GM18951 (cell line): ENCODE data around the gene FAM219A.

Source experiments
- POLR2A ChIP-seq: IDR thresholded peaks from 4 replicates; pipeline ENCODE4 v1.6.1; 2011; ENCODE audit warnings: mild to moderate bottlenecking; ENCODE audit not compliant: insufficient read length, insufficient read depth; ENCODE audit errors: extremely low read depth
- in situ Hi-C: fragments of 300-500 bp; cut with MboI; formaldehyde crosslinking; loops from one replicate; pipeline ENCODE4 v1.12.0; 2022; ENCODE audit warnings: low sequenced_read_pairs, mixed read lengths, inconsistent platforms; ENCODE audit not compliant: unreplicated experiment

FAM219A gene

DNA sequence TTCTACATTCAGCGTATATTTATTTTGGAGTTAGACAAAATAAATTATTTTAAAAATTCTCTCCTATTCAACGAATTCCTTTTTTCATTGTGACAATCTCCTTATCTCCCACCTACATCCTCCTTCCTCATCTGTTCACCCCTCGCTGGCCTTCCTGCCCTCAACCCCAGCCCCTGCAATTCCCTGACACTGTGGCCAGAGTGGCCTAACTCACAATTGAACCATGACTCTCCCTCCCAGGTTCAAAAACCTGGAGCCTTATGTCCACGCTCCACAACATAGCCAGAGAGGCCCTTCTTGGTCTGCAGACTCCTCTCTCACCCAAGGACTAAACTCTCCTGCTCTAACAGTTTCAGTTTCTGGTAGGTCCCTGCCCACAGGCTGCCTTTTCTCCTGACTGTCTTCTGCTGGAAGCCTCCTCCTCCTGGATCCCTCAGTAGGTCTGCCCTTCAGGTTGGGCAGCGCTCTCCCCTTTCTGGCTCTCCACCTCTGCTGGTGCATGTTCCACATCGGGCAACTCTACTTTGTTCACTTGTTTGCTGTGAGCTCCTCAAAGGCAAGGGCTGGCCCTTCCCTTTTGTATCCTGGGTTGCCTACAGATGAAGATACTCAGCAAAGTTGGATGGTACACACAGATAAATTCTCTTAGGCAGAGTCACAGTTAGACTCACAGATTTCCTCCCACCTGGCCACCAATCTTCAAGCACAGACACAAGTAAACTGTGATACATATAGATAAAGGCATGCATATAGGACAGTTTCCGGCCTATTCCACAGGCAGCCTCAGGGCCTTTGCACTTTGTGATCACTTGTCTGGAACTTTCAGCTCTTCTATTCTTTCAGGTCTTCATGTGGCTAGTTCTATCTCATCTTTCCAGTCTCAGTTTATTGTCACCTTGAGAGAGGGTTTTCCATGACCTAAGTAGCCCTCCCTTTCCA, 61.8 kb downstream of the FAM219A start:
- TF ChIP-seq POLR2A, result no peak
- in situ Hi-C loops, result no loop called here

DNA sequence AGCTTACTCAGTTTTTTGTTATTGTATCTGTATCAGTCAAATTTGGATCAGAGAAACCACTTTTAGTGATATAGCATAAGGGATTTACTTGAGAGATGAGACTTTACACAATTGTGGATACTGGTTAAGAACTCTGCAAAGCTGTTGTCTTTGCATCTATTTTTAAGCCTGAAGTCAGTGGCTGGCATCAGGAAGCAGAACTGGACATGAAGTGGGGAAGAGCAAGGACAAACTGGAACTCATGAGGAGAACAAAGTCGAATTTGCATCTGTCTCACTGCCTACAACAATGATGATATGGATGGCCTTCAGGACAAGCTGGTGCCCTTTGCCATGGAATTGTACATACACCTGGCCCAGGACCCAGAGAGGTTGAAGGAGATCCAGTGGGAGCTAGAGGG, 65.9 kb downstream of the FAM219A start:
- TF ChIP-seq POLR2A, result no peak
- in situ Hi-C loops, result no loop called here

DNA sequence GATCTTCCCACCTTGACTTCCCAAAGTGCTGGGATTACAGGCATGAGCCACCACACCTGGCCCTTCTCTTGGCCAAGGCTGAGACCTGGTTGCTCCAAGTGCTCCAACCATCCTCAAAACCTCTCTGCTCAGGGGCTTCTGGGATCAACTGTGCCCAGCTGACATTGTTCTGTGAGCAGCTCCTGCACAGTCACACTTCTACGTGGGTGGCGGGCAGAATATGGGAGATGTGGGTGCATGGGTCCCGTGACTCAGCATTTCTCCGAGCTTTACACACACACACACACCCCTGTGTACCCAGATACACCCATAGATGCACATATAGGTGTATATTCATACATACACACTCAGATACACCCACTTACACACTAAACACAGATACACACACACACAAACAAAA, 71.1 kb downstream of the FAM219A start:
- in situ Hi-C loops, result no loop called here
- no peak for TF ChIP-seq POLR2A

DNA sequence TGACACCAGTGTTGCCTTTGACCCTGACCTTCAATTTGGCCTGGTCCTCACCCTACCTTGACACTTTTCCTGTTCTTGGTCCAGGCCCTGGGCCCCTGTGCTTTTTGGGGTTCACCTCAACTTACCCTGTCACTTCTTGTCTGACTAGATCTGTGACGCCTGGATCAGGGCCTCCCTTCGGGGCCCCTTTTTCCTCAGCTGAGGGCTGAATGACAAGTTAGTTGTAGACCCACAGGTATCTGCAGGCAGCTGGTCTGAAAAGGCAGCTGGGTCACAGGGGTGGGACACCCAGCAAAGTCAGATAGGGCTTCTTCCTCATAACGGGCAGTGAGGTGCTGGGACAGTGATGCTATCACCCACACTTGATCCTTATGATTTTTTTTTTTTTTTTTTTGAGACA, 71.7 kb downstream of the FAM219A start:
- no peak for TF ChIP-seq POLR2A
- in situ Hi-C loops, result no loop called here

DNA sequence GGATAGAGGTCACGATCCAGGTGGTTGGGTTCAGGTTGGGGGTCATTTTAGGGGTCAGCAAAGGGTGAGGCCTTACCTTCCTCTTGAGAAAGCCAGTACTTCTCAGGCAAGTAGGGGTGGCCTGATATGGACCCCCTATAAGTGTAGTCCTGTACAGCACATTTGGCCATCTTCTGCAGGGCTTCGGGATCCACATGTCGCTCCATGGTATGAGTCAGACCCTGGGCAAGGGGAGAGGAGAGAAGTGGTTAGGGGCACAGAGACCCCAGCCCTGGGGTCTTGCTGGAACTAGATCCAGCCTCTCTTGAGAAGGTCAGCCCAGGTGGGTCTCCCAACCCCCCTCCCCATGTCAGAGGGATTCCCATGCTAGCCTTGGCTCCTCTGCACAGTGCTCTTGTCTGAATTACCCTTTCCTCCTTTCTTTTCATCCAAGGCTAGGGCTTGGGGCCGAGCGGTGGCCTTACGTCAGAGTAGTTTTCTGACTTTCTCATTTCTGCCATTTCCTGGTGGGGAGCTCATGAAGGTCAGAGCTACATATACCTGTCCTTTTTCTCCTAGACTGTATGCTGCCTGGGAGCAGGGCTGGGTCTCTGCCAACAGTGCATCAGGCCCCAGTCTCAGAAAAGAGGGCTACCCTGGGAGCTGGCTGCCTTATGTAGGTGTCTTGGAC, 72.7 kb downstream of the FAM219A start:
- TF ChIP-seq POLR2A, result no peak
- in situ Hi-C loops, result no loop called here

DNA sequence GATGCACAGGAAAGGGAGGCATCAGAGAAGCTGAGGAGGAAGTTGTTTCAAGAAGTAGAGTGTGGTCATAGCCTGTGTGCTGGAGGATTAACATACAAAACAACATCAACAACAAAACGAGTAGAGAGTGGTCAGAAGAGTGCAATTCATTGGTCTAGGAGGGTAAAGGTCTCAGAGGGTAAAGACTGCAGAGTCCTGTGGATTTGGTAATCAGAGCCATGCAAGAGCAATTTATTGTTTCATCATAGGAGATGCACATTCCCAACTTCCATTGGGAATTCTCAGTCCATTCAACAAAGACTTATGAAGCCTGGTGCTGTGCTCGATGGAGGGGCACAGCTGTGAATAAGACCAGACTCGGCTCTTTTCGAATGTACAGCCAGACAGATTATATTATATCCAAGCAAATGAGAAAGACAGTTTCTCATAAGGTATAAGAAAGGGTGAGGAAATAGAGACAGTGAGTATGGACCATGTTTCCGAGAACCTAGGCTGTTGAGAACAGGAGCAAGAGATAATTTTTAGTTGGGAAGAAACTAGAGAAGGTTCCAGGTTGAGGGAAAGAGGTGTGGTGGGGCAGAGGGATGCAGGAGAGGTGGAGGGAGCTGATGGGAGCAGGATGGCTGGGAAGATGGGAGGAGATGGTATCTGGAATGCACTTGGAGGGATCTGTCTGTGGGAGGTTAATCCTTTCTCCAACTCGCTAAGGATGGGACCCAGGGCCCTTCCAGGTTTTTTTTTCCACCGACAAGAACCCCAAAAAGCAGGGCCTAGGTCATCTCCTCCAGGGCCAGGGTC, 73.8 kb downstream of the FAM219A start:
- in situ Hi-C loops, result no loop called here

DNA sequence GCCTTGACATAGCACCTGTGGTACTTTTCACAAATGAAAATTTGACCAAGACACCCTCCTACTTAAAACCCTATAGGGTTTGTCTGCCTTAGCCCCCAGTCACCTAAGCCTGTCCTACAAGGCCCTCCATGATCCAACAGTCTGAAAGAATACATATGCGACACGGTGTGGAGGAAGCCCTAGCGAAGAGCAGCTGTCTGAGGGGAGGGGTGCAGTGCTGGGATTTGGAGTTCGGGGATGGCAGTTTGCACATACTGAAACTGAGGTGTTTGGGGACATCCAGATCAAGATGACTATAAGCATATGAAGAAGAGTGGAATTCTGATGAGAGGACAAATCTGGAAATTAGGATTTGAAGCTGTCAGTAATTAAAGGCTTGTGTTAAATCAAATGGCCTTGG, 74.5 kb downstream of the FAM219A start:
- in situ Hi-C loops, result no loop called here
- no peak for TF ChIP-seq POLR2A

More for the DNA sequence above, 73.8 kb downstream of the FAM219A start:
- TF ChIP-seq POLR2A, result no peak

DNA sequence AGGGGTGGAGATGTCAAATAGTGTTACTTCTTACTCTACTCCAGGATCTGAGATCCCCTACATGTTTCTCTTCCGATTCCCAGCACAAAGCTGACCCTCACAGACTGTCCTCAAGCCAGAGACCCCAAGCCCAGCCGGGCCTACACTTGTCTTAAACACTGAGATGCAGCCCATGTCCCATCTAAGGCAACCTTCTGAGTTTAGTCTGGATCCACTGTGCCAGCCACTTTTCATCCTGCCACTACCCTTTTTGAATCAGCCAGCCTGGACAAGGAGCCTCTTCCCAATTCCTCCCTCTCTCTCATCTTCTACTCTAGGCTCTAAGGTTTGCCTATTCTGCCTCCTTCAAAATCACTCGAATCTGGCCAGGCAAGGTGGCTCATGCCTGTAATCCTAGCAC, 75.5 kb downstream of the FAM219A start:
- in situ Hi-C loops, result no loop called here
- TF ChIP-seq POLR2A, result no peak

DNA sequence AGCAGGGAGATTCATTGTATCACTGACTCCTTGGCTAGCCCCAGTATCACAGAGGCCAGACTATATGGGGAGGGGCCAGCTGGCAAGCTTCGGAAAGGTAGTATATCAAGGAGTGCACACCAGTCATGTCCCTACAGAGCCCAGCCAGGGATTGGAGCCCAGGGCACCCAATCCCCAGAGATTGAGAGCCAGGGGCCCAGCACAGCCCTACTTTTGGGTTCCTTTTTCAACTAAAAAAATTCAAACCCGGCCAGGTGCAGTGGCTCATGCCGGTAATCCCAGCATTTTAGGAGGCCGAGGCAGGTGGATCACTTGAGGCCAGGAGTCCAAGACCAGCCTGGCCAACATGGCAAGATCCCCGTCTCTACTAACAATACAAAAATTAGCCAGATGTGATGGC, 76.3 kb downstream of the FAM219A start:
- in situ Hi-C loops, result no loop called here
- TF ChIP-seq POLR2A, result no peak

DNA sequence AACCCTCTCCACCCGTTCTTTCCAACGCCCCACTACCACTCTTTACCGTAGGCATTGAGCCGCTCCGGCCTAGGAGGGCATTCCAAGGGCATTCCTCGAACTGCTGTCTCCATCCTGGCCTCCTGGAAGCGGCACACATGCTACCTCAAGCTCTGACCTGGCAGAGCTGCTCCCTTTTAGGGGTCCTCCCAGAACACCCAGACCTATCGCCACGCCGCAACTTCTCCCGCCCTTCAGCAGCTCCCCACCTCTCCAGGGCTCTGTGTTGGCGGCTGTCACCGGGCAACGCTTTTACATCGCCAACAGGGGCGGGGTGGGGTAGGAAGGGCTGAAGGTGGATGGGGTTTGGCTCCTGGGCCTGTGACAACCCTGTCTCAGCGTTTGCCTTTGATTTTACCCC, 77.0 kb downstream of the FAM219A start:
- in situ Hi-C loops, result no loop called here

DNA sequence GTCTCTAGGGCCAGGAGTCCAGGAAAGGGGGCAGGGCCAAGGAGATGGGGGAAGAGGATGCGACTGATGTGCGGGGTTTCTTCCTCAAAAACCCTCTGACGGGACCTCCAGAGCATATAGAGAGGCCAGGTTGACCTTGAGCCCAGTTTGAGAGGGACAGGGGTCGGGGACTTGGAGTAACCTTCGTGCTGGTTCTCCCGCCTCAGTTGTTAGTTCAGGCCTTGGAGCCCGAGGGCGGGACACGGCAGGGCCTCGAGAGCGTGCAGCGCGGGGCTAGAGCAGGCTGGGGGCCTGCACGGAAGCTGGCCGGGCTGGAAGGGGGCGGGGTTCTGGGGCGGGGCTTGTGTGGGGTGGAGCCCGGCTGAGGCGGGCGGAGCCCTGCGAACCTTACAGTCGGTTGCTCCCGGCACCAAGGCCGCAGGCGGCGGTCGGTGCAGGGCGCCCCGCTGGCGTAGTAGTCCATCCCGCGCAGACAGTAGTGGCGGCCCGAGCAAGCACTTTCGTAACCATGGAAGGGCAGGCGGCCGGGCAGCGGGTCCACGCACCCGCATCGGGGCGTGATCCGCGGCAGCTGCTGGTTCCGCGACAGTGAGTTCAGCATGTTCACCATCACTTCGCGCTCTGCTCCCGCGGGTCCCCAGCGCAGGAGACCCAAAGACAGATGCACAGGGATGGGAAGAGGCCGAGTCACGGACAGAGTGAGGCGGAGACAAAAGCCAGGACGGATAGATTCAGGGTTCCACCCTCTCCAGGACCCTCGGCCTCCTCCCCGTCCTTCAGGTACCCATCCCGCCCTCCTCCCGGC, 77.7 kb downstream of the FAM219A start:
- no peak for TF ChIP-seq POLR2A
- in situ Hi-C loops, result no loop called here

More for the DNA sequence above, 77.0 kb downstream of the FAM219A start:
- no peak for TF ChIP-seq POLR2A

DNA sequence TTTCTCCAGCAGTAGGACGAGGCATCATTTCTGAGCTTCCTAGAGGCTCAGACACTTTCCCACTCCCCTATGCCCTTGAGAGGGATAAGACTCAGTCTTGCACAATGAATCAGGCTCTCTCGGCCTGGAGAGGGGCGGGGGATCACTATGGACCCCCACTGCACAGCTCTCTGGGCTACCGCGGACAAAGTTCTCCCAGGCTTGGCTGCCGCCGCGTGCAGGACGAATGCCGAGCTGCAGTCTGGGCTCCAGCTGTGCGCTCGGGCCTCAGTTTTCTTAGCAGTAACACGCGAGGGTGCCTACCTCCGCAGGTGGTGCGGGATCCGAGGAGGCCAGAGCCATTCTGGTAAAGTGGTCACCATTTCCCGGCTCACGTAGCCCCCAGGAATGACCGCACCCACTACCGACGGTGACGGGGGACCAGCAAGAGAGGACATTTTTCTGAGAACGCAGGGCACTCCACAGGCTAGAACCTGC, 78.3 kb downstream of the FAM219A start:
- no peak for TF ChIP-seq POLR2A
- in situ Hi-C loops, result no loop called here

DNA sequence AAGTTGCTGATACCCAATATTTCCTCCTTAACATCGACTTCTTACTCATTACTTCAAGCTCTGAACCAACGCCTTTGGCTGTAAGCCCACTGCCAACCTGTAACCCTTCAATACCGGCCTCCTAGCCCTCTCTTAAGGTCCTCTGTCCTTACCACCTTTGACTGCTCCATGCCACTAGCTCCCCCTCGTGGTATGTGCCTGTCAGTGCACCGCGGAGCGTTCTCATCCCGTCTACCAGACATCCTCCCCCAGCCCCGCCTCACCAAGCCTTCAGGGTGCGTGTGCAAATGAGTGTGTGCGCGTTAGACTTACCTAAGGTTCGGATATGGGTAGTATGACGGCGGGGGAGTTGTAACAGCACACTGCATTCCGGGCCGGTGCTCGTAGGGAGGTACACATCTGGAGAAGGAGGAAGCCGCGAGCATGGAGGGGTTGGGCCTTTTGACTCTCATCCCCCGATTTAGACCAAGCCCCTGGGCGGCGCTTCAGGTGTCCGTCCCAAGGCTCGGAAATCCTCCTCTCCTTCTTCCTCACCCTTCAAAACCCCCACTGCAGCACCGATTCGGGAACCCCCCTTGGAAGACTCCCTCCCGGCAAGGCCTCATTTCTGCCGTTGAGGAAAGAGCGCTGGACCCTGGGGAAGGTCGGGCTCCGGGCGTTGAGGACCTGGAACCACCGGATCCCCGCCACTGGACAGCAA, 78.9 kb downstream of the FAM219A start:
- no peak for TF ChIP-seq POLR2A
- in situ Hi-C loops, result no loop called here
